B cell (primary cell): ENCODE results near the gene PRKAG2. TPM values are rescaled to one million over a fixed set of nuclear protein-coding genes. Genes with fewer than 3 reads are reported as not detected.

Source experiments
- ATAC-seq: fragments of 200-7000 bp; cut with Tn5 transposase; one replicate; pipeline ENCODE4 v1.10.0; 2021; ENCODE audit warnings: low read depth, mild to moderate bottlenecking, moderate number of reproducible peaks, moderate library complexity
- CTCF ChIA-PET: fragments of 350-600 bp; sonication (Branson Sonifier 250); formaldehyde crosslinking; loops from one replicate; lab custom pipeline; 2021; ENCODE audit warnings: antibody characterized with exemption, inconsistent platforms; lab: Charles Lee
- POLR2A ChIA-PET: fragments of 350-600 bp; sonication (Branson Sonifier 250); formaldehyde crosslinking; loops from one replicate; lab custom pipeline; 2021; ENCODE audit warnings: antibody characterized with exemption; lab: Charles Lee
- DNase-seq: peaks from one replicate; pipeline ENCODE4 v3.0.0; 2013
- H2AFZ ChIP-seq: 2 replicates; pipeline ENCODE4 v1.6.1; 2012; ENCODE audit warnings: mild to moderate bottlenecking, low read depth, low read length; ENCODE audit not compliant: insufficient read depth, poor library complexity, severe bottlenecking
- H3K27ac ChIP-seq, 2 donors: 1 replicate in 1 of 2; 2 replicates in 1 of 2; pipeline ENCODE4 v1.5.1; 2012 to 2013; ENCODE audit warnings: low read length in 2 of 2, mild to moderate bottlenecking in 2 of 2, moderate library complexity in 1 of 2
- H3K27me3 ChIP-seq, 4 experiments: fragments of 200-600 bp in 1 of 4; sonication (generic) in 1 of 4; replicated peaks in 1 of 4; 1 replicate in 2 of 4; 2 replicates in 2 of 4; pipeline versions ENCODE4 v1.6.1 to v1.7.0; 2013 to 2016; ENCODE audit warnings: low read length in 3 of 4, mild to moderate bottlenecking in 2 of 4, mixed read lengths in 1 of 4, moderate library complexity in 1 of 4; ENCODE audit not compliant: insufficient read depth in 4 of 4, control insufficient read depth in 3 of 4; ENCODE audit errors: control extremely low read depth in 1 of 4
- H3K36me3 ChIP-seq, 2 experiments: replicated peaks in 1 of 2; 1 replicate in 1 of 2; 2 replicates in 1 of 2; pipeline versions ENCODE4 v1.6.1 to v1.7.1; 2013; ENCODE audit warnings: low read length in 1 of 2; ENCODE audit not compliant: insufficient read depth in 2 of 2, control insufficient read depth in 1 of 2; ENCODE audit errors: control extremely low read depth in 1 of 2, extremely low read depth in 1 of 2
- H3K4me1 ChIP-seq, 2 donors: fragments of 200-600 bp in 1 of 2; sonication (generic) in 1 of 2; 1 replicate in 1 of 2; 2 replicates in 1 of 2; pipeline versions ENCODE4 v1.5.1 to v1.6.1; 2013 to 2017; ENCODE audit warnings: low read length in 2 of 2; ENCODE audit not compliant: control insufficient read depth in 2 of 2, insufficient read depth in 2 of 2
- H3K4me2 ChIP-seq: replicated peaks from 2 replicates; pipeline ENCODE3; 2012; ENCODE audit warnings: mild to moderate bottlenecking, low read depth, low read length; ENCODE audit not compliant: poor library complexity, severe bottlenecking
- H3K4me3 ChIP-seq, 5 experiments: fragments of 200-600 bp in 1 of 5; sonication (generic) in 1 of 5; 1 replicate in 3 of 5; 2 replicates in 2 of 5; pipeline versions ENCODE4 v1.5.1 to v1.7.0; 2011 to 2016; ENCODE audit warnings: low read length in 4 of 5, mild to moderate bottlenecking in 4 of 5, low read depth in 2 of 5, control low read depth in 1 of 5, moderate library complexity in 1 of 5; ENCODE audit not compliant: insufficient read depth in 1 of 5; ENCODE audit errors: control extremely low read depth in 1 of 5, extremely low read depth in 1 of 5
- H3K79me2 ChIP-seq: fragments of 200-600 bp; sonication (generic); one replicate; pipeline ENCODE4 v1.6.0; 2016; ENCODE audit warnings: low read length; ENCODE audit not compliant: control insufficient read depth, insufficient read depth
- H3K9ac ChIP-seq: fragments of 200-600 bp; sonication (generic); 2 replicates; pipeline ENCODE4 v1.6.1; 2017; ENCODE audit warnings: mild to moderate bottlenecking, low read length, moderate library complexity
- H3K9me3 ChIP-seq, 3 donors: one replicate each; pipeline versions ENCODE4 v1.6.1 to v1.7.1; 2013; ENCODE audit warnings: low read length in 2 of 3; ENCODE audit not compliant: control insufficient read depth in 2 of 3, insufficient read depth in 1 of 3; ENCODE audit errors: control extremely low read depth in 1 of 3
- H4K20me1 ChIP-seq: 2 replicates; pipeline ENCODE4 v1.6.0; 2012; ENCODE audit warnings: mild to moderate bottlenecking, low read length; ENCODE audit not compliant: insufficient read depth, control insufficient read depth, poor library complexity, severe bottlenecking
- H3K27ac Mint-ChIP-seq: one replicate; pipeline ENCODE4 v1.8.0; 2021; ENCODE audit warnings: mixed read lengths
- H3K27me3 Mint-ChIP-seq: one replicate; pipeline ENCODE4 v1.8.0; 2021; ENCODE audit warnings: mixed read lengths
- H3K4me1 Mint-ChIP-seq: one replicate; pipeline ENCODE4 v1.8.0; 2021; ENCODE audit warnings: mixed read lengths
- H3K4me3 Mint-ChIP-seq: one replicate; pipeline ENCODE4 v1.8.0; 2021; ENCODE audit warnings: mixed read lengths
- H3K9me3 Mint-ChIP-seq: one replicate; pipeline ENCODE4 v1.8.0; 2022; ENCODE audit warnings: mixed read lengths; ENCODE audit not compliant: insufficient read depth
- EZH2 ChIP-seq: IDR thresholded peaks from 2 replicates; pipeline ENCODE4 v1.6.1; 2012; ENCODE audit warnings: borderline replicate concordance, low read depth, mild to moderate bottlenecking, moderate library complexity, low read length; ENCODE audit not compliant: insufficient read depth, poor library complexity, severe bottlenecking
- WGBS: methylation state at CpG from one replicate; pipeline ENCODE4 v1.1.5; 2013; ENCODE audit warnings: missing lambda C conversion rate; ENCODE audit not compliant: insufficient coverage; 5-methylcytosine and 5-hydroxymethylcytosine counted together
- intact Hi-C: fragments of 100-400 bp; cut with micrococcal nuclease; formaldehyde crosslinking; loops from one replicate; pipeline ENCODE4 v1.10.0; 2022
- polyA plus RNA-seq: library from polyadenylated mRNA; depleted of rRNA; stranded (reverse); fragments of >200 nt; gene quantifications from 2 replicates; pipeline ENCODE4 v1.2.3, GENCODE V29; 2012
- total RNA-seq, 2 donors: library from RNA; stranded (reverse); fragments of 120-200 nt in 1 of 2; gene quantifications; 1 replicate in 1 of 2; 2 replicates in 1 of 2; pipeline versions ENCODE4 v1.2.3 to v1.2.4, GENCODE V29; 2013 to 2022
- TF ChIP-seq, protein P1 (sequence below): fragments of 200-600 bp; IDR thresholded peaks from one replicate; pipeline ENCODE4 v1.8.0; 2022; ENCODE audit warnings: antibody characterized with exemption, mild to moderate bottlenecking

Gene PRKAG2
- total and polyA plus RNA-seq, 2 donors (not counting 1 experiment from before 2014, with no cell fraction given), result 22.1 to 56.3 TPM

GRCh38 chr7:151784853-151785680 is 91.8 kb downstream of the PRKAG2 start:
- H3K27me3 Mint-ChIP-seq, result no peaks in the 10 kb centered on the region
- H3K79me2 ChIP-seq, result peaks cover 7% of the 10 kb centered on the region
- H3K27me3 ChIP-seq, result no peaks in the 10 kb centered on the region
- H4K20me1 ChIP-seq, result peaks cover 18% of the 10 kb centered on the region
- no peak overlapping the region for H3K27ac Mint-ChIP-seq
- TF ChIP-seq EZH2, result no peak
- TF ChIP-seq, protein P1, sequence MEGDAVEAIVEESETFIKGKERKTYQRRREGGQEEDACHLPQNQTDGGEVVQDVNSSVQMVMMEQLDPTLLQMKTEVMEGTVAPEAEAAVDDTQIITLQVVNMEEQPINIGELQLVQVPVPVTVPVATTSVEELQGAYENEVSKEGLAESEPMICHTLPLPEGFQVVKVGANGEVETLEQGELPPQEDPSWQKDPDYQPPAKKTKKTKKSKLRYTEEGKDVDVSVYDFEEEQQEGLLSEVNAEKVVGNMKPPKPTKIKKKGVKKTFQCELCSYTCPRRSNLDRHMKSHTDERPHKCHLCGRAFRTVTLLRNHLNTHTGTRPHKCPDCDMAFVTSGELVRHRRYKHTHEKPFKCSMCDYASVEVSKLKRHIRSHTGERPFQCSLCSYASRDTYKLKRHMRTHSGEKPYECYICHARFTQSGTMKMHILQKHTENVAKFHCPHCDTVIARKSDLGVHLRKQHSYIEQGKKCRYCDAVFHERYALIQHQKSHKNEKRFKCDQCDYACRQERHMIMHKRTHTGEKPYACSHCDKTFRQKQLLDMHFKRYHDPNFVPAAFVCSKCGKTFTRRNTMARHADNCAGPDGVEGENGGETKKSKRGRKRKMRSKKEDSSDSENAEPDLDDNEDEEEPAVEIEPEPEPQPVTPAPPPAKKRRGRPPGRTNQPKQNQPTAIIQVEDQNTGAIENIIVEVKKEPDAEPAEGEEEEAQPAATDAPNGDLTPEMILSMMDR, result no peak
- peaks cover 11 to 21% of the 10 kb centered on the region in 2 donors for H3K4me1 ChIP-seq
- DNase-seq (no peak), ATAC-seq (no peak)
- H3K4me2 ChIP-seq, result no peak overlapping the region
- intact Hi-C loops, result loop anchor here (10.0 kb wide), 1 partner anchor 1040 kb away; no protein-coding TSS in a partner anchor
- no peak overlapping the region for H3K4me3 ChIP-seq
- no peaks in the 10 kb centered on the region for H3K9me3 ChIP-seq
- H3K27ac ChIP-seq, result no peak overlapping the region
- H3K4me3 Mint-ChIP-seq, result no peak overlapping the region
- H3K36me3 ChIP-seq, result peaks cover 0 to 12% of the 10 kb centered on the region in 2 experiments
- CTCF ChIA-PET, result interaction anchor here (0.6 to 4.2 kb wide), 4 partner anchors 28 to 91 kb away, joined by 3 to 30 read pairs (median 14); partner anchors contain the start of gene PRKAG2
- H2AFZ ChIP-seq, result no peak overlapping the region
- peaks cover 24% of the 10 kb centered on the region for H3K4me1 Mint-ChIP-seq
- H3K9me3 Mint-ChIP-seq, result no peaks in the 10 kb centered on the region
- POLR2A ChIA-PET, result no interaction called here
- WGBS, result 97% methylated on average over 21 of the region's 21 CpGs
- no peak overlapping the region for H3K9ac ChIP-seq
